Activated CD8-positive, alpha-beta memory T cell treated with anti-CD3 and anti-CD28 coated beads for 1 hour (primary cell): Measurements from ENCODE around the gene PTPRF.

Source experiments
- DNase-seq, 2 donors: peaks; one replicate each; pipeline ENCODE4 v3.0.0-alpha.2; 2020; ENCODE audit warnings: low read depth in 1 of 2; ENCODE audit errors: extremely low read depth in 1 of 2

PTPRF gene

DNA sequence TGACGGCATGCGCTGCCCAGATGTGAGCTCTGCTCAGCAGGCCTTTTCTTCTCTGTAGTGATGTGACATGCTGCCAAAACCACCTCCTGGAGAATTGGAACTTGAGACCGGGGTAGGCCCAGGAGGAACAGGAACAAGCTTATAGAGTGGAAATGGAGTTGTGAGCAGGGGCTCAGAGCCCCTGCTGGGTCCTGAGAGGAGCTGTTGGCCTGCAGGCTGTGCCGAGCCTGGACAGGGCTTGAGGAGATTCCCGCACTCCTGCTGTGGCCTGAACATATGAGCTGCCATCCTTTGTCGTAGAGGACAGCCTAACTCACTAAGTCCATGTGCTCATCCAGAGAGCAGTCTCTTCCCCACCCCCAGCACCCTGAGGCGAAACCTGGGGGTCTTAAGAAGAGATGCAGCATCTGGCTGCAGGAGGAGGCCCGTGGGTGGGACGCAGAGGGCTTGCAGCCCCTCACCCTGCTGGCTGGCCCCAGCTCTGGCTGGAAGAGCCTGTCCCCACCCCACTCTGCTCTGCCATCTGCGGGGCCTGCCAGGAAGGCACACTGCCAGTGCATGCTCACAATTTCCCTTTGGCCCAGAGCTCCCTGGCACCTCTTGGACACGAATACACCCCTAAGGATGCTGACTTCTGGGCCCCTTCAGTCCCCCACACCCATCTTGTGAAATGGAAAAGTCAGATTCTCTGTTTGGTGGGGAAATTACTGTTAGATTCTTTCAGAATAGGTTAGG is 42.5 kb downstream of the PTPRF start:
- DNase-seq, result no peak

- no peak for DNase-seq
Observed at GRCh38 chr1:43576521-43576920, 45.8 kb downstream of the PTPRF start.

DNA sequence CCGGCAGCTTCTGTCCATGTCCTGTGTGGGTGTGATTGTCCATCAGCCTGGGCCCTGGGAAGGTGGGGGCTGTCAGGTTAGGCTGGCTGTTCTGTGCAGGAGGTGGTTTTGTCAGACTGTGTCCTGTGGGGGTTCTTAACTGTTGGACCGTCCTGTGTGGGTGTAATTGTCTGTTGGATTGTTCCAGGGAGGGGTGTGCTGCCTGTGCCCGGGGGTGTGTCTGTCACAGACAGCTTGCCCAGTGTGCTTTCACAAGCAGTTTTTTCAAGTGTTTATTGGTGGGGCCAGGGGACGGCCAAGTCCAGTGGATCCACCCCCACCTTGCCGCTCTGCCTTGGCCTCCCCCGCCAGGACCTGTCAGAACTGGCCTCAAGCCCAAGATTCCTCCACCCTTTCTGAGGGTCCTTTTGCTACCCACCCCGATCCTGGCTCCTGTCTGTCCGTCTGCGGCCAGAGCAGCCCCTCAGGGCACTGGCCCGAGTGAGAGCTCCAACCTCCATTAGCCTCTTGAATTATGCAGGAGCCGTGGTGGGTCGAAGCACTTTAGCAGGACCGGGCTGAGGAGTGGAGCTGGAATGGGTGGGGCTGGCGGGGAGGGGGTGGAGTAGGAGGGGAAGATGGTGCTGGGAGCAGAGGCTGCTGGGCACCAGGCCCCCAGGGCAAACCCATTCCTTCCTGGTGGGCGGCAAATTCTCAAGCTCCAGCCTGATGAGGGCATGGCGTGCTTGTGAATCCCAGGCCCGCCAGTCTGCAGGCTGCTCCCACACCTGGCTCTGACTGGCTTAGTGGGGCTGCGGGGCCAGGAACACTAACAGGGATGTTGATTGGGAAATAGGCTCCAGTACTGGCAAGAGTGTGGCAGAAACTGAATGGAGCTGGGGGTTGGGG is 47.2 kb downstream of the PTPRF start:
- DNase-seq, result no peak

- no peak for DNase-seq
Observed at GRCh38 chr1:43580039-43580438, 49.4 kb downstream of the PTPRF start.

GRCh38 chr1:43582162-43582566 is 51.5 kb downstream of the PTPRF start:
- no peak for DNase-seq

DNA sequence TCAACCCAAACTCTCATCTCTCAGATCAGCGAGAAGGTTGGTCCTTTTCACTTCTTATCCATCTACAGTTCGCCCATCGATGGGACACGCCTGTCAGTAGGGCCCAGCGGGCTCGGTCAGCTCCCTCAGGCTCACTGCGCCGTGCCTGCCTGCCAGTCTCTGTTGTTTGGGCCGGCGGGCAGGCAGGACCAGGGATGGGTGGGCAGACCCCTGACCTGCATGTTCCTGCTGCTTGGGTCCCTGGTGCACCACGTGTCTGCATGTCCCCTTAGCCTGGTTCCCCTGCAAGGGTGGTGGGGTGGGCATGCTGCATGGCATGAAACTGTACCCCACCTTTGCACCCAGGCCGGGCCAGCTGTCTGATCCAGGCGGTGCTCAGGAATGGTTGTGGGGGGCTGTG is 52.4 kb downstream of the PTPRF start:
- no peak for DNase-seq

- no peak for DNase-seq
Observed at GRCh38 chr1:43584204-43584603, 53.5 kb downstream of the PTPRF start.

GRCh38 chr1:43585557-43585956 is 54.9 kb downstream of the PTPRF start:
- DNase-seq, result no peak

GRCh38 chr1:43586136-43586731 is 55.6 kb downstream of the PTPRF start:
- no peak for DNase-seq

DNA sequence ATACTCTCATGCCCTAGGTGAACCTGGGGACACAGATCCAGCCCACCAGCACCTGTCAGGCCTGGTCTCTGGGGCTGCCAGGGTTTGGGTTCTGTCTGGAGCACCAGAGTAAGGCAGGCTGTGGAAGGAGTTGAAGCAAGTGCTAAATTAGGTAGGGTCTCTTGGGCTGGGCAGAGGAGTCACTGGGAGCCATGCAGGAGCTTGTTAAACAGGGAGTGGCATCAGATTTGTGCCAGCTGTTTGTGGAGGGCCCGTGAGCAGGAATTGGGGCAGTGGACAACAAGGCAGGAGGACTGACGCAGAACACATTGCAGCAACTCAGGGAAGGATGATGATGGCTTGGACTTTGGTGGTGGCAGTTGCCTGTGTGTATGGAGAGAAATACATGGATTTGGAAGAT is 56.3 kb downstream of the PTPRF start:
- DNase-seq, result no peak

- no peak for DNase-seq
Observed at GRCh38 chr1:43587594-43587993, 56.9 kb downstream of the PTPRF start.

DNA sequence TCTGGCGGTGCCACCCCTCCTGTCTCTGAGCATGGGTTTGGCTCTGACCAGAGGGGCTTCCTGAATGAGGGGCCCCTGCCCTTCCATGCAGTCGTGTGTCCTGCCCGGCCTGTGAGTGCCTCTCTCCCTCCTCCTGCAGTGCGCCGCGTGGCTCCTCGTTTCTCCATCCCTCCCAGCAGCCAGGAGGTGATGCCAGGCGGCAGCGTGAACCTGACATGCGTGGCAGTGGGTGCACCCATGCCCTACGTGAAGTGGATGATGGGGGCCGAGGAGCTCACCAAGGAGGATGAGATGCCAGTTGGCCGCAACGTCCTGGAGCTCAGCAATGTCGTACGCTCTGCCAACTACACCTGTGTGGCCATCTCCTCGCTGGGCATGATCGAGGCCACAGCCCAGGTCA is 57.9 kb downstream of the PTPRF start:
- no peak for DNase-seq

DNA sequence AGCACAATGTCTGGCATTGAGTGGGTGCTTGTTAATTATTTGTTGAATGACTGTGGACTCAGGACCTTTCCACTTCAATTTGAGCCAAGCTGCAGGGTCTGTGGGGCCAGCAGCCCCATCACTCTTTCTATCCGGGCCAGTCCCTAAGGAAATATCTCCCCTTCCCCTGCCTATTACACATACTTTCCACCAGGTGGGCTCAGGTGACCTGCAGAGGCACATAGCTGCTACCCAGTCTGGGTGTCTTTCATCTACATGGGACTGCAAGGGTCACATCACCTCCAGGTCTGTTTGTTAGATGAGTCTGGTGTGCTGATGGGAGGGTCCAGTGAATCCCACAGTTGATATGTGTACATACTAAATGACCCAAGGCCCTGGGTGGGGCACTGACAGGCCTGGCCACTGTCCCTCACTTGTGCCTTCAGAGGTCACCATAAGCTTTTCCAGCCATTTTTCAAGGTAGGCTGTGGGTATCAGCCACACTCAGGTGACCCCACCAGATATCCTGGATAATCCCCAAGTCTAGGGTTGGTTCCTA is 59.8 kb downstream of the PTPRF start:
- no peak for DNase-seq

DNA sequence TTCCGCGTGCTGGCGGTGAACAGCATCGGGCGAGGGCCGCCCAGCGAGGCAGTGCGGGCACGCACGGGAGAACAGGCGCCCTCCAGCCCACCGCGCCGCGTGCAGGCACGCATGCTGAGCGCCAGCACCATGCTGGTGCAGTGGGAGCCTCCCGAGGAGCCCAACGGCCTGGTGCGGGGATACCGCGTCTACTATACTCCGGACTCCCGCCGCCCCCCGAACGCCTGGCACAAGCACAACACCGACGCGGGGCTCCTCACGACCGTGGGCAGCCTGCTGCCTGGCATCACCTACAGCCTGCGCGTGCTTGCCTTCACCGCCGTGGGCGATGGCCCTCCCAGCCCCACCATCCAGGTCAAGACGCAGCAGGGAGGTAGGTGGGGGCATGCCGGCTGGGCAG is 60.5 kb downstream of the PTPRF start:
- DNase-seq, result no peak

- no peak for DNase-seq
Observed at GRCh38 chr1:43592051-43592665, 61.5 kb downstream of the PTPRF start.

GRCh38 chr1:43592974-43593683 is 62.4 kb downstream of the PTPRF start:
- no peak for DNase-seq

DNA sequence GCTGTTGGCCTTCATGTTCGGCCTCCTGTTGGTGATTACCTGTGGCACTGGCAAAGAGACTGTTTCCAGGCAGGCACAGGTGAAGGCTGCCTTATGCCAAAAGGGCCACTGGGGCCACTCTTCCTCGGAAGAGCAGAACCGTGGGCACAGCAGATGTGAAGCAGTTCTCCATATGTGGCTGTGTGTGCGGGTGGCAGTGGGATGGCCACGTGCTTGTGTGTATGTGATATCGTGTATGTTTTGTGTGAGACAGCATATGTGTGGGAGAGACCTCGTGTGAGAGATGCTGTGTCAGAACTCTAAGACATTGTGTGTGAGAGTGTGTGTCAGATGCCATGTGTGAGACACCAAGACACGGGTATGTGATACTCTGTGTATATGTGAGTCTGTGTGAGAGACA is 65.9 kb downstream of the PTPRF start:
- no peak for DNase-seq

GRCh38 chr1:43597028-43597427 is 66.3 kb downstream of the PTPRF start:
- DNase-seq, result no peak

DNA sequence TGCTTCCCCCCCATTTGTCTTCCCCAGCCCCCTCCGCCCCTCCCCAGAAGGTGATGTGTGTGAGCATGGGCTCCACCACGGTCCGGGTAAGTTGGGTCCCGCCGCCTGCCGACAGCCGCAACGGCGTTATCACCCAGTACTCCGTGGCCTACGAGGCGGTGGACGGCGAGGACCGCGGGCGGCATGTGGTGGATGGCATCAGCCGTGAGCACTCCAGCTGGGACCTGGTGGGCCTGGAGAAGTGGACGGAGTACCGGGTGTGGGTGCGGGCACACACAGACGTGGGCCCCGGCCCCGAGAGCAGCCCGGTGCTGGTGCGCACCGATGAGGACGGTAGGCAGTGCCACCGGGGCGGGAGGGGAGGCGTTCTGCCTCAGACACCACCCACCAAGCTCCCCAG is 67.0 kb downstream of the PTPRF start:
- no peak for DNase-seq

- no peak for DNase-seq
Observed at GRCh38 chr1:43598622-43599021, 67.9 kb downstream of the PTPRF start.
